Brain microvascular endothelial cell (primary cell): ENCODE measurements around the gene SIK3.

Source experiments
- DNase-seq: peaks from one replicate; pipeline ENCODE4 v3.0.0-alpha.2; 2020
- H3K27ac ChIP-seq: fragments of 250-450 bp; sonication (Bioruptor Pico); 2 replicates; pipeline ENCODE4 v1.5.1; 2020; ENCODE audit warnings: mild to moderate bottlenecking, moderate library complexity
- H3K27me3 ChIP-seq: fragments of 250-450 bp; sonication (Bioruptor Pico); replicated peaks from 2 replicates; pipeline ENCODE4 v1.5.1; 2020; ENCODE audit warnings: mild to moderate bottlenecking
- H3K36me3 ChIP-seq: fragments of 250-450 bp; sonication (Bioruptor Pico); replicated peaks from 2 replicates; pipeline ENCODE4 v1.5.1; 2020; ENCODE audit warnings: mild to moderate bottlenecking
- H3K4me3 ChIP-seq: 2 replicates; pipeline ENCODE4 v1.5.1; 2011; ENCODE audit warnings: low read depth, mild to moderate bottlenecking, control low read depth, low read length, moderate library complexity
- in situ Hi-C: cut with HindIII; loops from 2 replicates; pipeline ENCODE4 v1.10.0; 2017; ENCODE audit warnings: low sequenced_read_pairs, low pct_ligation_motif_present
- TF ChIP-seq, protein P1 (sequence below): IDR thresholded peaks from 2 replicates; pipeline ENCODE4 v1.5.1; 2011; ENCODE audit warnings: low read depth, mild to moderate bottlenecking, moderate library complexity, low read length, control low read depth, inconsistent platforms; ENCODE audit errors: missing control alignments

The SIK3 gene

DNA sequence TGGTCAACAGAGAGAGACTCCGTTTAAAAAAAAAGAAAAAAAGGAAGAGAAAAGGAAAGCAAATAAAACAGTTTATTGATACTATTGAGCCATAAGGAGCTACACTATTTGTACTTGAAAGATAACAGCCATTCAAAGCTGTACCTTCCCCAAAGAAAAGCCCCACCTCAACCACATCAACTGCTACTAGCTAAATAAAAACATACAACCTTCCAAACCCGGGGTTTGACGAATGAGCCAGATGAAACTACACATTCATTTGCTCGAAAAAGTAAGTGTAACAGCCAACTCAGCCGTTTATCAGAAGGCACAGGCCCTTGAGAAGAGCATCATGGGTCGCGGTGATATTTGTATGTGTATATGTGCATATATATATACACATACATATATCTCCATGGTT is 78.4 kb downstream of the SIK3 start:
- in situ Hi-C loops = no loop called here
- TF ChIP-seq, protein P1, sequence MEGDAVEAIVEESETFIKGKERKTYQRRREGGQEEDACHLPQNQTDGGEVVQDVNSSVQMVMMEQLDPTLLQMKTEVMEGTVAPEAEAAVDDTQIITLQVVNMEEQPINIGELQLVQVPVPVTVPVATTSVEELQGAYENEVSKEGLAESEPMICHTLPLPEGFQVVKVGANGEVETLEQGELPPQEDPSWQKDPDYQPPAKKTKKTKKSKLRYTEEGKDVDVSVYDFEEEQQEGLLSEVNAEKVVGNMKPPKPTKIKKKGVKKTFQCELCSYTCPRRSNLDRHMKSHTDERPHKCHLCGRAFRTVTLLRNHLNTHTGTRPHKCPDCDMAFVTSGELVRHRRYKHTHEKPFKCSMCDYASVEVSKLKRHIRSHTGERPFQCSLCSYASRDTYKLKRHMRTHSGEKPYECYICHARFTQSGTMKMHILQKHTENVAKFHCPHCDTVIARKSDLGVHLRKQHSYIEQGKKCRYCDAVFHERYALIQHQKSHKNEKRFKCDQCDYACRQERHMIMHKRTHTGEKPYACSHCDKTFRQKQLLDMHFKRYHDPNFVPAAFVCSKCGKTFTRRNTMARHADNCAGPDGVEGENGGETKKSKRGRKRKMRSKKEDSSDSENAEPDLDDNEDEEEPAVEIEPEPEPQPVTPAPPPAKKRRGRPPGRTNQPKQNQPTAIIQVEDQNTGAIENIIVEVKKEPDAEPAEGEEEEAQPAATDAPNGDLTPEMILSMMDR = no peak
- H3K27me3 ChIP-seq = no peaks in the 10 kb centered on the region
- H3K36me3 ChIP-seq = no peaks in the 10 kb centered on the region
- H3K27ac ChIP-seq = no peak overlapping the region
- no peak overlapping the region for H3K4me3 ChIP-seq
- DNase-seq = no peak

DNA sequence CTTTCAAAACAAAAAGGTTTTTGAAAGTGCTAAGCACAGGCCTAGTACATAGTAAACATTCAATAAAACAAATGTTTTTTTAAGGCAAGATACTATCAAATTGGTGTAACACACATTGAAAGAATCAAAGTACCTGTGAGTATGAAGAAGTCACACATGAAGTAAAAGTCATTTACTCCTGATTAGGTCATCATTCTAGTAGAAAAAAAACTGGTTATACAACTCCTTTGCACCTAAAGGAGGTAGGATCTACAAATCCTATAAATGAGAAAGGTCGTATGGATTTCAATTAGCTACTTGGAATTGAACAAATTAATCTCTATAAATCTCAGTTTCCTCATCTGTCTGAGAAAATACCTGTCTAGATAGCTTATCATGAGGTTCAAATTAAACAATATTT is 80.8 kb downstream of the SIK3 start:
- in situ Hi-C loops = no loop called here
- H3K4me3 ChIP-seq = no peak overlapping the region
- DNase-seq = no peak
- H3K27ac ChIP-seq = no peak overlapping the region
- TF ChIP-seq, protein P1 = no peak
- no peaks in the 10 kb centered on the region for H3K36me3 ChIP-seq
- H3K27me3 ChIP-seq = no peaks in the 10 kb centered on the region

DNA sequence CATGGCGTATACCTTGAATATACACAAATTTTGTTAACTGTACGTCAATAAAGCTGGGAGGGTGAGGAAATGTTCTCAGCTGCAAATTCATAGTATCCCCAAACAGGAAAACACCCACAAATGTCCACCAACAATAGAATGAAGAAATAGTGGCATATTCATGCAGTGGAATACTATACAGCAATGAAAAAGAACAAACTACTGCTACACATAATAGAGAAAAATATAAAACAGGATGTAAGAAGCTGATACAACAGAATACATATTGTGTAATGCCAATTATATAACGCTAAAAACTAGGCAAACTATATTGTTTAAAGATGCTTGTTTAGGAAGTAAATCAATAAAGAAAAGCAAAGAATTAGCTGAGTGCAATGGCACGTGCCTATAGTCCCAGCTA is 81.5 kb downstream of the SIK3 start:
- Histone ChIP-seq H3K27me3 (no peaks in the 10 kb centered on the region), H3K4me3 (no peak overlapping the region), H3K27ac (no peak overlapping the region), H3K36me3 (no peaks in the 10 kb centered on the region)
- TF ChIP-seq, protein P1 = no peak
- in situ Hi-C loops = no loop called here
- no peak for DNase-seq

DNA sequence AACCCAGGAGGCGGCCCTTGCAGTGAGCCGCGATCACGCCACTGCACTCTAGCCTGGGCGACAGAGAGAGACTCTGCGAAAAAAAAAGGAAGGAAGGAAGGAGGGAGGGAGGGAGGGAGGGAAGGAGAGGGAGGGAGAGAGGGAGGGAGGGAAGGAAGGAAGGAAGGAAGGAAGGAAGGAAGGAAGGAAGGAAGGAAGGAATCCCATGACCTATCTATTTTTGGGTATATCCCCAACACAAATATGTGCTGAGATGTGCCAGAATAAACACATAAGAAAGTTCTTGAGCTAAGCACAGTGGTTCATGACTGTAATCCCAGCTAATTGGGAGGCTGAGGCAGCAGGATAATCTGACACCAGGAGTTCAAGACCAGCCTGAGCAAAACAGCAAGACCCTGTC is 82.0 kb downstream of the SIK3 start:
- H3K36me3 ChIP-seq = no peaks in the 10 kb centered on the region
- DNase-seq = no peak
- H3K27ac ChIP-seq = no peak overlapping the region
- no peaks in the 10 kb centered on the region for H3K27me3 ChIP-seq
- in situ Hi-C loops = no loop called here
- TF ChIP-seq, protein P1 = no peak
- H3K4me3 ChIP-seq = no peak overlapping the region

DNA sequence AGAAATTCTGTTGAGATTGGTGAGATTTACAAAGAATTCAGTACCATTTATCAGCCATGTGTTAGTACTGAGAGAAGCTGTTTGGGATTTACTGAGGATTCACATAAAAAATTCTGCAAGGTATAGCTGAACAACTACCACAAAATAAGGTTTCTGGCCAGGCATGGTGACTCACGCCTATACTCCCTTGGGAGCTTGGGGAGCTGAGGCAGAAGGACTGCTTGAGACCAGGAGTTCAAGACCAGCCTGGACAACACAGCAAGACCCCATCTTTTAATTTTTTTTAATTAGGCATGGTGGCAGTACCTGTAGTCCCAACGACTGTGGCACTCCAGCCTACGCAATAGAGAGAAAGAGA is 86.7 kb downstream of the SIK3 start:
- Histone ChIP-seq H3K27me3 (no peaks in the 10 kb centered on the region), H3K36me3 (no peaks in the 10 kb centered on the region), H3K27ac (peak overlapping the region; percentile 55), H3K4me3 (no peak overlapping the region)
- in situ Hi-C loops = no loop called here
- TF ChIP-seq, protein P1 = no peak
- peak; percentile 73 for DNase-seq

DNA sequence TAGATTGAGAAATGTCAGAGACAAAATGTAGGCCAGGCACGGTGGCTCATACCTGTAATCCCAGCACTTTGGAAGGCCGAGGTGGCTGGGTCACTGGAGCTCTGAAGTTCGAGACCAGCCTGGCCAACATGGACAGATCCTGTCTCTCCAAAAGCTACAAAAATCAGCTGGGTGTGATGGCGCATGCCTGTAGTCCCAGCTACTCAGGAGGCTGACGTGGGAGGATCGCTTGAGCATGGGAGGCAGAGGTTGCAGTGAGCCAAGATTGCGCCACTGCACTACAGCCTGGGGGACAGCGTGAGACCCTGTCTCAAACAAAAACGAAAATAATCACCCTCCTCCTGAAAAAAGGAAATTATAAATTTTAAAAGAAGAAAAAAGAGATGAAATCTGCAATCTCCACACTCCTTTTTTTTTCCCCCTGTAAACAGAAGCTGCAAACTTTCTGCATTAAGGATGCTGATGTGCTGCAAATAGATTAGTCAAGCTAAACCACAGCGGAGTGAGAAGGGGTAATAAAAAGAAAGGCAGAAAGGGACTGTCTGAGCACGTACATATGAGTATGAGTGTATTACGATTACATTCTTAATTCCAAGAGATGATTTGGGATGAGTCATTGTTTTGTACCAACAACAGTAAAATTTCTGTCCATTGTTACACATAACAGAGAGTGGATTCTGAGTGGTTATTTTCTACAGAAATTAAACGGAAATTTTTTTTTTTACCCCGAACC is 87.3 kb downstream of the SIK3 start:
- no peak overlapping the region for H3K4me3 ChIP-seq
- TF ChIP-seq, protein P1 = no peak
- in situ Hi-C loops = no loop called here
- H3K27ac ChIP-seq = peak overlapping the region; percentile 55
- H3K36me3 ChIP-seq = no peaks in the 10 kb centered on the region
- H3K27me3 ChIP-seq = no peaks in the 10 kb centered on the region
- DNase-seq = peak; percentile 81
